ENCODE results near the gene SLK.

SLK gene

DNA sequence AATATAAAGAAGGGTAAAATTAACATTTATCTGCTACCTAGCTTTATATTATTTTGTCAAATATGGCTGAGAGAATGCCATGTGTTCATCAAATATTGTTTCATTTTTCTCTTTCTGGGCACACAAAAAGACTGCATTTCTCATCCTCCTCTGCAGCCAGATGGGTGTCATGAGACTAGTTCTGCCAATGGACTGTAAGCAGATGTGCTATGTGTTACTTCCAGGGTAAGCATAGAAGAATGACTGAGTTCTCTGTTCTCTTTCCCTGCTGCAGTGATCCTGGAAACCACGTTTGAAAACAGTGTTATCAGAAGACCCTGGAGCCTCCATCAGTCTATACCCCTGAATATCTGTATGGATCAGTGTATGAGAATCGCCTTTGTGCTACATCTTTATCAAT lies 24.1 kb upstream of the SLK start:
- DNase-seq: no peak

DNA sequence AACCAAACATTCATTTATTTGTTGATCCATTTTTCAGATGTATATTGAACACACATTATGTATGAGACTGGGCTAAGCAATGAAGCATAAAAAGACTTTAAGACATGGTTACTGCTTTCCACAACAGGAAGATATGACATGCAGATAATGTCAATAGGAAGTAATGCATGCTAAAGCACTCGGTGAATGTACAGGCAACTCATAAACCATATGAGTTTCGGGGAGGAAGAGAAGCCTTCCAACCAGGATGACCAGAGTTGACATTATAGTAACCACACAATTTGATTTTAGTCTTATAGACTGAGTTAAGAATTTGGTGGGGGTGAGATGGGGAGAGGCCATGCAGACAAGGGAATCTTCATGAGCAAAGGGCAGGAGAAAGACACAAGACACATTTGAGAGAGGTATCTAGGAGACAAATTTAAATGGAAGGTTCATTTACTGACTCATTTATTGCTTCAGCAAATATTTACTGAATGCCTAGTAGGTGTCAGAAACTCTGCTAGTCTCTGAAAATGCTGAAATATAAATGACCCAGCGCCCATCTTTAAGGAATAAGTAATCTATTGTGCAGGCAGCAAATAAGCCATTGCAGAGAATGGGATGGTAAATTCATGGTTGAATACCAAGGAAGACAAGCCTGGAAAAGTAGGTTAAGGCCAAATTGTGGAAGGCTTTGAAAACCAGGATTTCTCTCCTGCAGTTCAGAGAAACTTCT lies 19.0 kb upstream of the SLK start:
- no peak for DNase-seq

DNA sequence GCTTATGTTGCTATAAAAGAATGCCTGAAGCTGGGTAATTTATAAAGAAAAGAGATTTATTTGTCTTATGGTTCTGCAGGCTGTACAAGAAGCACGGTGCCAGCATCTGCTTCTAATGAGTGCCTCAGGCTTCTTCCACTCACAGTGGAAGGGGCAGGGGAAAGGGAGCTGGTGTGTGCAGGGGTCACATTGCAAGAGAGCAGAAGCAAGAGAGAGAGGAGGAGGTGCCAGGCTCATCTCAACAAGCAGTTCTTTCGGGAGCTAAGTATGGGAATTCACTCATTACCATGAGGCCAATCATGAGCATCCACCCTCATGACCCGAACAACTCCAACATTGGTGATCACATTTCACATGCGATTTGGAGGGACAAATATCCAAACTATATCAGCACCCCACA lies 17.2 kb upstream of the SLK start:
- no peak for DNase-seq

- DNase-seq: no peak
Measured at GRCh38 chr10:103951183-103951582, 15.8 kb upstream of the SLK start.

GRCh38 chr10:103951942-103952341 lies 15.0 kb upstream of the SLK start:
- no peak for DNase-seq

DNA sequence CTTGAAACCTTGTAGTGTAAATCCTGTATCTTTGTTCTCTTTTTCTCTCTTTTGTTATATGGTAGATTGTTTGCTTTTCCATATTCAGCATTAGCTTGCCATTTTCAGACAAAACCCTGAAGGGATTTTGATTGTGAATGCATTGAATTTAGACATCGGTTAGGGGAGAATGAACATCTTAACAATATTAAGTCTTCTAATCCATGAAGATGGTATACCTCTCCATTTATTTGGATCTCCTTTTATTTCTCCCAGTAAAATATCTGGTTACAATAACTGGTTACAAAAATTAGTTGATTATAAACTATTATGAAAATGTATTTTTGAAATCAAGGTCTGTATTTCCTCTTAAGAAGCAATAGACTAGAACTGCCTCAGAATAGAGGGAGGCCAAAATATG lies 12.4 kb upstream of the SLK start:
- DNase-seq: no peak

DNA sequence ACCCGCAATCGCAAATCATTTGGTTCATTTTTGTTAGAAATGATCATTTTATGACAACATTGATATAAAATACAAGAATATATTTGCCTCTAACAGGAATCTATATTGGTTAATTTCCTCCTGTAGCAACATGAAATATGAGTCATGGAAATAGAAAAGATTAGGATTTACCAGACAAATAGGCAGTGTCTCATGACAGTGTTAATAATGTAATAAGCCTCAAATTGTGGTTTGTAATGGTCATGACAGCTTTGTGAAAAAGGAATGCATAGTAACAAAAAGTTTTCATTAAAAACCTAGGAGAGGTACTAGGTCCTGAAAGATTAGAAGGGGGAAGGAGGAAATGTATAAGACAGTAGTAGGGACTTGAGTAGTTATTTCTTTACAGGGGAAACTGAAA lies 7.9 kb upstream of the SLK start:
- no peak for DNase-seq

DNA sequence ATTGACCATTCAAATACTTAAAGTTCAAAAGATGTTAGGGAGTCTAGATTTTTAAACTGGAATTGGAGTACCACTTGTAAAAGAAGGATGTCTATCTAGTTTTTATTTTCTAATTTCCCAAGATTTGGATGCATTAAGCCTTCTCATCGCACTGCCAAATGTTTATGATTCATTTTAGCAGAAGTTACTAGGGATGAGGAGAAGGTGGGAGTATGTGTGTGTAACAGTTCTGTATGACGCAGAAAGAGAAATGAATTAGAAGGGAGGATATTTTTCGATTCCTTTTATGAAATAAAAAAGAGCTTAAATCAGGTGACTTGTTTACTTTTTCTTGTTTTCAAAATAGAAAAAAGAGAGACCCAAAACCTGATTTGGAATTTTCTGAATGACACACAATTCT lies 6.8 kb upstream of the SLK start:
- DNase-seq: no peak

DNA sequence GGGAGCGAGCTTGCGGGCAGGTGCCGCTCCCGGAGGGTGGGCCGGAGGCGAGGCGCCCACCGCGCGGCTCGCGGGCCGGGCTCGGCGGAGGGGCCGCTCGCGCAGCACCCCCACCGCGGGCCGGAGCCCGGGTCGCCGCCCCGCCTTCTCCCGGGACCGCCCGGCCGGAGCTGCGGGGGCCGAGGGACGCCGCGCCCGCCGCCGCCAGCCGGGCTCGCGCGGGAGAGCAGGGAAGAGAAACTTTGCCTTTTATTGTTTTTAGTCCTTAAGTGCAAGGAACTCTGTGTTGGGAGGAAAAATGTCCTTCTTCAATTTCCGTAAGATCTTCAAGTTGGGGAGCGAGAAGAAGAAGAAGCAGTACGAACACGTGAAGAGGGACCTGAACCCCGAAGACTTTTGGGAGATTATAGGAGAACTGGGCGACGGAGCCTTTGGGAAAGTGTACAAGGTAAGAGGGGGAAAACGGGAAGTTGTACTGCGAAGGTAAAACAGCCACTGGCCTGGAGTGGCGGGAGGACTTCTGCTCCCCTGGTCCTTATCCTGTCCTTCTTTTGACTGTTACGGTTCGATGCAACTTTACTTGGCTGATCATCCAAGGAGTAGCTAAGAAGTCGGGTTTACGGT lies 620 bp downstream of the SLK start:
- DNase-seq: no peak

- no peak for DNase-seq
Measured at GRCh38 chr10:103968441-103969391, 1.8 kb downstream of the SLK start.

- no peak for DNase-seq
Measured at GRCh38 chr10:103969436-103969835, 2.5 kb downstream of the SLK start.

- DNase-seq: no peak
Measured at GRCh38 chr10:103969857-103970627, 3.1 kb downstream of the SLK start.

DNA sequence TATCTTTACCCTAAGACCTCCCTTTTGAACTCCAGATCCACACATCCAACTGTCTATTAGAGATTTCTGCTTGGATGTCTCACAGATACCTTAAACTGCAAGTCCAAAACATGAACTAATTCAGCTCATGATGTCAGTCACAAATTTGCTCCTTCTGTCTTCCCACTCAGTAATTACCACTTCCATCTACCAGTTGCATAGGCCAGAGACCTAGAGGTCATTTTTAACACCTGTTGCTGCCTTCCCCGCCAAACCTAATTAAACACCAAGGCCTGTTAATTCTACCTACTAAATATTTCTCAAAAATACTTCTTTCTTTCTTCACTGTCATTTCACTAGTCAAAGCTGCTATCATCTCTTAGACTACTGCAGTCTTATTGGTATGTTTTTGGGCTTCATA lies 8.2 kb downstream of the SLK start:
- no peak for DNase-seq

DNA sequence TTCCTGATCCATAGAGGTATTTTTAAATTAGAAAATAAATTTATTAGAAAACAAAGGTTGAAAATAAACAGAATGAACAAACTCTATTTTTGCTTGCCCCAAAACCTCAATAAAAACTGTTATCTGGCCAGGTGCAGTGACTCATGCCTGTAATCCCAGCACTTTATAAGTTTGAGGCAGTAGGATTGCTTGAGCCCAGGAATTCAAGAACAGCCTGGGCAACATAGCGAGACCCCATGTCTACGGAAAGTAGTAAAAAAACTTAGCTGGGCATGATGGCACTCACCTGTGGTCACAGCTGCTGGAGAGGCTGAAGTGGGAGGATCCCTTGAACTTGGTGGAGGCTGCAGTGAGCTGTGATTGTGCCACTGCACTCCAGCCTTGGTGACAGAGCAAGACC lies 10.3 kb downstream of the SLK start:
- DNase-seq: no peak

DNA sequence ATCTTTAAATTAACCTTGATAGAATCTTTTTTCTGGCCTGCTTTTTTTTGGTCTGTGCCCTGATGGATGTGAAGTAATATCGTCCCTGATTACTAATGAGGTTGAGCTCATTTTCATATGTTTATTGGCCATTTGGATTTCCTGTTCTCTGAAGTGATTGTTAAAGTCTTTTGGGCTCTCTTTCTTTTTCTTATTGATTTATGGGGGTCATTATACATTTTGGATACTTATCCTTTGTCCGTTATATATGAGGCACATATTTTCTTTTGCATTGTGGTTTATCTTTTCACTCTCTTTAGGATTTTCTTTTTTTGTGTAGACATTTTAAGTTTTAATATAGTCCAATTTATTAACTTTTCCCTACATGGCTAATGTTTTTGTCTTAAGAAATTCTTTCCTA lies 12.6 kb downstream of the SLK start:
- DNase-seq: no peak

GRCh38 chr10:103980288-103980906 lies 13.5 kb downstream of the SLK start:
- no peak for DNase-seq

- no peak for DNase-seq
Measured at GRCh38 chr10:103982639-103983038, 15.7 kb downstream of the SLK start.

DNA sequence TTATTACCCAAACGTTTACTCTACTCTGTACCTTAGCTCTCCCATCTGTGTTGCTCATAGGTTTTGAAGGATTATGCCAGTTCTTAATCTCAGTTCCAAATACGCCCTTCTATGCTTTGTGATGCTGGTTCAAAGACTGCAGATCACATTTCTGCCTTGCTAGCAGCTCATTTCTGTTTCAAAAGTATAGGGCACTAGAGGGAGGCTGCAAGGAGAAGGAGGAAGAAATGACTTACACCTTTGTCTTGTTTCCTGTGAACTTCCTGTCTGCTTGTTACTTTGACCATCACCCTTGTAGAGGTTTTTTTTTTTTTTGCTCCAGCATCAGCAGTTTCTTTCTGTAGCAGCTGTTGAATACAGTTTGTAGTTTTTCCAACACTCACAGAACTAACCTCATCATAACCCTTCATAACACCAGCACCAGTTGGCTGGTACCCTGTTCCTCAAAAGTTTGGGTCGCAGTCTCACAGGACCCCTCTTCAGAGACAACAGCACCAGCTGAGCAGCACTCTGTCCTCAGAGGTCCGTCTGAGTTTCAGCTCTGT lies 16.5 kb downstream of the SLK start:
- no peak for DNase-seq

DNA sequence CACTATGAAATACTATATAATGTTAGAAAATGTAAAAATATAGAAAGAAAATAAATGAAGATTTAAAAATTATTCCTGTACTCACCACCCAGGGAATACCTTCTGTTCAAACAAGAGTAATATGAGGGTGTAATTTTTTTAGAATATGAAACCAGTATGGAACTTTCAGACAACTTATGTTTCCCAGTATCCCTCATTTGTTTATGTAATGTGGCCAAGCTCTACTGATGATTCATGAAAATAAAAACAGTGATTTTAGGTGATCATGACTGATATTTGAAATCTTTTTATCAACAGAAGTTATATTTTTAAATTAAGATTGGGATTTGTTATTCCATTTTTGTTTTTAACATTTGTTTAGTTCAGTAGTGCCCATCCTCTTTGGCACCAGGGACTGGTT lies 18.8 kb downstream of the SLK start:
- DNase-seq: no peak

DNA sequence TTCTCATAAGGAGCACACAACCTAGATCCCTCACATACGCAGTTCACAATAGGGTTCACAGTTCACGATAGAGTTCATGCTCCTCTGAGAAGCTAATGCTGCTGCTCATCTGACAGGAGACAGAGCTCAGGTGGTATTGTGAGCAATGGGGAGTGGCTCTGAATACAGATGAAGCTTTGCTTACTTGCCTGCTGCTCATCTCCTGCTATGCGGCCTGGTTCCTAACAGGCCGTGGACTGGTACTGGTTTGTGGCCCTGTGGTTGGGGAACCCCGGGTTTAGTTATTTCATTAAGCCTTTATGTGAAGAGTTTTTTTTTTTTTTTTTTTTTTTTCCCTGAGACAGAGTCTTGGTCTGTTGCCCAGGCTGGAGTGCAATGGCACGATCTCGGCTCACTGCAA lies 19.4 kb downstream of the SLK start:
- no peak for DNase-seq

- no peak for DNase-seq
Measured at GRCh38 chr10:103990121-103990520, 23.2 kb downstream of the SLK start.

DNA sequence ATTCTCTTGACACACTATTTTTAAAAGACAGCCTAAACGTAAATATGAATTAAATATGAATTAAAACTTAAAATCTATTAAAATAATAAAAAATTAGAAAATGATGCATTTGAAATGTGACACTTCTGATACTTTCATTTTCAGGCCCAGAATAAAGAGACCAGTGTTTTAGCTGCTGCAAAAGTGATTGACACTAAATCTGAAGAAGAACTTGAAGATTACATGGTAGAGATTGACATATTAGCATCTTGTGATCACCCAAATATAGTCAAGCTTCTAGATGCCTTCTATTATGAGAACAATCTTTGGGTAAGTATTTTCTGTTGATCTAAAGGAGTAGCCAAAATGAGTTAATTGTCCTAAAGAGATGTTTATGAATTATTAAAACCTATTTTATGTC lies 23.6 kb downstream of the SLK start:
- no peak for DNase-seq
